Ishikawa (cell line): ENCODE measurements around the gene LAD1.

ENCODE experiments used
- EP300 ChIP-seq: IDR thresholded peaks from 2 replicates; pipeline ENCODE4 v1.6.1; 2012; ENCODE audit warnings: borderline replicate concordance
- TF ChIP-seq, protein P1 (sequence below): IDR thresholded peaks from 2 replicates; pipeline ENCODE4 v1.6.1; 2012; ENCODE audit warnings: low read depth, mild to moderate bottlenecking

DNA sequence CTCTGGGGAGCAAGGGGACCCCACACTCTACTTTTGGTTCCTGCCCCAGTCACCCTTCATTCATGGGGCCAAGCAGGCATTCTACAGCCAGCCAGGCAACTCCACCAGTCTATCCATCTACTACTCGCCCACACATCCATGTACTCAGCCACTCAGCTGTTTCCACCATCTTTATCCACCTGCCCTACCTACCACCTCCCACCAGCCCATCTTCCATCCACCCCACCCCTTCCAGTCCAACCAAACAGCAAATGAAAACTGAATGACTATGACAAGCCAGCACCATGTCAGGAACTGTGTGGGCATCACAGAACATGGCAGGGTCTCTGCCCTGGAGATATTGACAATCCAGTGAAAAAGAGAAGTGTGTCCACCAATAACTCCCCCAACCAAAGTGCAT, 7.9 kb downstream of the LAD1 start:
- TF ChIP-seq EP300: no peak
- TF ChIP-seq, protein P1, sequence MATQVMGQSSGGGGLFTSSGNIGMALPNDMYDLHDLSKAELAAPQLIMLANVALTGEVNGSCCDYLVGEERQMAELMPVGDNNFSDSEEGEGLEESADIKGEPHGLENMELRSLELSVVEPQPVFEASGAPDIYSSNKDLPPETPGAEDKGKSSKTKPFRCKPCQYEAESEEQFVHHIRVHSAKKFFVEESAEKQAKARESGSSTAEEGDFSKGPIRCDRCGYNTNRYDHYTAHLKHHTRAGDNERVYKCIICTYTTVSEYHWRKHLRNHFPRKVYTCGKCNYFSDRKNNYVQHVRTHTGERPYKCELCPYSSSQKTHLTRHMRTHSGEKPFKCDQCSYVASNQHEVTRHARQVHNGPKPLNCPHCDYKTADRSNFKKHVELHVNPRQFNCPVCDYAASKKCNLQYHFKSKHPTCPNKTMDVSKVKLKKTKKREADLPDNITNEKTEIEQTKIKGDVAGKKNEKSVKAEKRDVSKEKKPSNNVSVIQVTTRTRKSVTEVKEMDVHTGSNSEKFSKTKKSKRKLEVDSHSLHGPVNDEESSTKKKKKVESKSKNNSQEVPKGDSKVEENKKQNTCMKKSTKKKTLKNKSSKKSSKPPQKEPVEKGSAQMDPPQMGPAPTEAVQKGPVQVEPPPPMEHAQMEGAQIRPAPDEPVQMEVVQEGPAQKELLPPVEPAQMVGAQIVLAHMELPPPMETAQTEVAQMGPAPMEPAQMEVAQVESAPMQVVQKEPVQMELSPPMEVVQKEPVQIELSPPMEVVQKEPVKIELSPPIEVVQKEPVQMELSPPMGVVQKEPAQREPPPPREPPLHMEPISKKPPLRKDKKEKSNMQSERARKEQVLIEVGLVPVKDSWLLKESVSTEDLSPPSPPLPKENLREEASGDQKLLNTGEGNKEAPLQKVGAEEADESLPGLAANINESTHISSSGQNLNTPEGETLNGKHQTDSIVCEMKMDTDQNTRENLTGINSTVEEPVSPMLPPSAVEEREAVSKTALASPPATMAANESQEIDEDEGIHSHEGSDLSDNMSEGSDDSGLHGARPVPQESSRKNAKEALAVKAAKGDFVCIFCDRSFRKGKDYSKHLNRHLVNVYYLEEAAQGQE: no peak
